Breast epithelium (tissue), 3 donors: ENCODE measurements around the gene SNAPC5.

Experiments
- CTCF ChIP-seq, 3 donors: fragments of 450-650 bp; IDR thresholded peaks; one replicate each; pipeline ENCODE4 v1.5.1; 2016 to 2017; ENCODE audit warnings: antibody characterized with exemption in 3 of 3, mild to moderate bottlenecking in 3 of 3, moderate library complexity in 3 of 3
- POLR2A ChIP-seq: fragments of 450-650 bp; IDR thresholded peaks from one replicate; pipeline ENCODE4 v1.6.1; 2016; ENCODE audit warnings: antibody characterized with exemption, mild to moderate bottlenecking, moderate library complexity
- POLR2AphosphoS5 ChIP-seq, 3 donors: sonication (generic); formaldehyde crosslinking; IDR thresholded peaks; one replicate each; pipeline ENCODE4 v1.6.1; 2017; ENCODE audit warnings: antibody characterized with exemption in 3 of 3

- TF ChIP-seq CTCF (IDR thresholded peaks at IDR 0.05) (no peak), POLR2A (no peak), POLR2AphosphoS5 (IDR thresholded peaks at IDR 0.05) (no peak)
These were observed 9.0 kb downstream of the SNAPC5 start for GRCh38 chr15:66488525-66488924.
